NCI-H345 (cell line): ENCODE data around the gene ABLIM1.

ENCODE experiments used
- DNase-seq: peaks from one replicate; lab custom pipeline; 2025; lab: John Stamatoyannopoulos, UW

The ABLIM1 gene

DNA sequence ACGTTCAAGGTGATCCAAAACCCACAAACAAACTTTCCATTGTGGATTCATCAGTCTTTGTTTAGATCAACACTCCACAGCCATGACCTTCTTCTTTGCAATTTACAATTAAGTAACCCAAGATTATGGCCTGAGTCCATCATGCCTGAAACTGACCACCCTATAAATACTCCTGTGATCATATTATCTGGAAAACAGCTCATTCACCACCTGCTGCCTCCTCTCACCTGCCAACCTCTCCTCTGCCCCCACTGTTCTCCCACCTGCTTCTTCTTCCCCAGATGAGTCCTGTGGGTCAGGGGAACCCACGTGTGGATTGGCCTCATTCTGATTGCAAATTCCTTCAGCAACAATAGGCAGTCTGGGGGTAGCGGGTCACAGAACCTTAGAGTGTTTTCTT lies 81.4 kb downstream of the ABLIM1 start:
- DNase-seq, result no peak

GRCh38 chr10:114576132-114576487 lies 82.0 kb downstream of the ABLIM1 start:
- DNase-seq, result peak; percentile 1

- no peak for DNase-seq
Observed at GRCh38 chr10:114575417-114576131, 82.5 kb downstream of the ABLIM1 start.

GRCh38 chr10:114573330-114574045 lies 84.6 kb downstream of the ABLIM1 start:
- DNase-seq, result no peak

DNA sequence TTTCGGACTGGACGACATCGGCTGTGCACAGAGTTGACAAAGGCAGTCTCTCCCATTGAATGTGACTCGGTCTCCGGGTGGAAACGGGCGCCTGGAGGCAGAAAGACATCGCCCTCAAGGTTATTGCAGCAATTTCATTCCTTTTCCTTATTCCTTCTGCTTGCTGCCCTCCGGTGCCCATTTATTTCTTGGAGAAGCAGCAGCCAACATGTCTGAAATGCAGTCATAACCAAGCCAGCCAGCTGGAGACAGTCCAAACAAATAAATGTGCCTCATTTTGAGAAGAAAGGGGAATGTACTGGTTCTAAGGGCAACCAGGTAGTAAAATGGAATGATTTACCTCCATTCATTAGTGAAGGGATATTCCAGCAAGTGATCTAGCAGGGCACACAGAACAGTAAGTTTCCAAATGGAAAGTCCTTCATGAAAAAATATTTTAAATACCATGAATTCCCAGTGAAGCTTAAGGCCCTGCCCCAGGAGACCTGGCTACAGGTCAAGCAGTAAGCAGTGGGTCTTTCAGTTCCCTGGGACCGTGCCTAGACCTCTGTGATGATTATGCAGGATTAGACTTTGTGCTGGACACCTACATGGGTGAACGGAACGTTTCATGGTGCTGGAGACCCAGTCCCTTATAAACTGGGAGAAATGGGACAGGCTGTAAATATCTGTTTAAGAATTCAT lies 86.6 kb downstream of the ABLIM1 start:
- DNase-seq, result no peak

- DNase-seq, result no peak
Observed at GRCh38 chr10:114566064-114566463, 92.0 kb downstream of the ABLIM1 start.

DNA sequence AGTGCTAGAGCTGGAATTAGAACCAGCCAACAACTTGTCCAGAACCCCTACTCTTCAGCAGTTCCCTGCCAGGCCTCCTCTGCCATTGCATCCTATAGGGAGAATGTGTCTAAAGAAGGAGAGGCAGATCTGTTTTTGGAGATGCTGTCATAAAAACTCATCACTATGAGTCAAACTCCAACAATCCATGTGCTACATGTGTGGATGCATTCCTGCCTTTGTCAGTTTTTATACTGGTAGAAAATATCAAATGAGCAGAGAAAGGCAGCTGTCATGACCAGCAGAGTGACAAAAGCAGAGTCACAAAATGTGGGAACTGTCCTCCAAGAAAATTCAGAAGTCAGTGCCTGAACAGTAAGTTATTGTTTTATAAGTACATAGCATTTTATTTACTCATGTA lies 93.0 kb downstream of the ABLIM1 start:
- DNase-seq, result no peak

GRCh38 chr10:114561008-114561523 lies 97.0 kb downstream of the ABLIM1 start:
- no peak for DNase-seq

DNA sequence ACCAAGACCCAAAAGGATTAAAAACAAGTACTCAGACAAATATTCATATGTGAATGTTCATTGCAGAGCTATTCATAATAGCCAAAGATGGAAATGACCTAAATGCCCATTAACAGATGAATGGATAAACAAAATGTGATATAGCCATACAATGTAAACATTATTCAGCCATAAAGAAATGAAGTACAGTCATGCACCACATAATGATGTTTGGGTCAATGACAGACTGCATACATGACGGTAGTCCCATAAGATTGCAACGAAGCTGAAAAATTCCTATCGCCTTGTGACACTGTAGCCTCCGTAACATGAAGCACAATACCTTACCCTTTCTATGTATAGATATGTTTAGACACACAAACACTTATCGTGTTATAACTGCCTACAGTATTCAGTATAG lies 97.9 kb downstream of the ABLIM1 start:
- DNase-seq, result no peak

DNA sequence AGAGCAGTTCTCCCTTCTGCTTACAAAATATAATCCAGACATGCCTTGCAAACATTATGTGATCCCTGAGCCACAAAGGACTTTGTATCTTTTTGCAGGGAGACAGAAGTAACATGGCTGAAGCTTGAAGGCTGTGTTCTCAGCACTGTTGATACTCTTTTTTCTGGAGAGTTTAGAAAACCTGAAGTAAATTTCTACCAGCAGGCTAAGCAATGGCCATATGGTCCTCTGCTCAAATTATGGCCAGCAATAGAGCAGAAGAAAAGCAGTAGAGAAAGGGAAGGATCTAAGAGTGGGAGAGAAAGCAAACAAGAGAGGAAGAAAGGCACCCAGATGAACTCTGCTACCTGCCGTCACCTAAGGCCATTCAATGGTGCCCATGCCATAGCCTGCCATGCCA lies 98.4 kb downstream of the ABLIM1 start:
- DNase-seq, result no peak

DNA sequence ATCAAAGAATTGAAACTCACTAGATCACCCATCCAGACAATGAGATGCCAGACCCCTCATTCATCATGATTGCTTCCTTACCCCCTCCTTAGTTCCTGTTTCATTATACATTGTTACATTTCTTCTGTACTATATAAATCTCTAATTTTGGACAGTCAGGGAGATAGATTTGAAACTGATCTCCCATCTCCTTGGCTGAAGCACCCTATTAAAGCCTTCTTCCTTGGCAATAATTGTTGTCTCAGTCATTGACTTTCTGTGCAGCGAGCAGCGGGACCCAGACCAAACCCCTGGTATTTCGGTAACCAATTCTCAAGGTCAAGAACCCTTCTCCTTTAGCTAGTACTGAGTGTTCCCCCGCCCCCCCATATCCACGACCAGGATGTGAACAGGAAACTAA lies 100.2 kb downstream of the ABLIM1 start:
- no peak for DNase-seq

- no peak for DNase-seq
Observed at GRCh38 chr10:114556236-114557122, 101.6 kb downstream of the ABLIM1 start.

DNA sequence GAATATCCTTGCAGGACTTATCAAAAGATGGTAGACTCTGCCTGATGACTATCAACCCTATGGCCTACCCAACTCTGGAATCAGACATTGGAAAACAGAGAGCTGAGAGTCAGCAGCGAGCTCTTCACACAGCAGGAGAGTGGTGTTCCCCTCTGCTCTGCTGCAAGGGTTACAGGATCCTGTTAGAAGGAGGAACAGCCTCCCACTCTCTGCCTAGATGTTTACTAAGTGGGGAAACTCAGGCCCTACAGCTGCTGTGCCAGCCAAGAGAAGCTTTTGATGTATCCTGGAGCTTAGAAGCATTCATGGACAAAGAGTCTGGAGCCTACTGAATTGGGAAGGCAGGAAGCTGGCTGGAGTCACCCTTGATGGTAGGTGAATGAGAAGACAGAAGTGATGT lies 104.6 kb downstream of the ABLIM1 start:
- no peak for DNase-seq

GRCh38 chr10:114552050-114552449 lies 106.0 kb downstream of the ABLIM1 start:
- no peak for DNase-seq

- no peak for DNase-seq
Observed at GRCh38 chr10:114551636-114551972, 106.5 kb downstream of the ABLIM1 start.

DNA sequence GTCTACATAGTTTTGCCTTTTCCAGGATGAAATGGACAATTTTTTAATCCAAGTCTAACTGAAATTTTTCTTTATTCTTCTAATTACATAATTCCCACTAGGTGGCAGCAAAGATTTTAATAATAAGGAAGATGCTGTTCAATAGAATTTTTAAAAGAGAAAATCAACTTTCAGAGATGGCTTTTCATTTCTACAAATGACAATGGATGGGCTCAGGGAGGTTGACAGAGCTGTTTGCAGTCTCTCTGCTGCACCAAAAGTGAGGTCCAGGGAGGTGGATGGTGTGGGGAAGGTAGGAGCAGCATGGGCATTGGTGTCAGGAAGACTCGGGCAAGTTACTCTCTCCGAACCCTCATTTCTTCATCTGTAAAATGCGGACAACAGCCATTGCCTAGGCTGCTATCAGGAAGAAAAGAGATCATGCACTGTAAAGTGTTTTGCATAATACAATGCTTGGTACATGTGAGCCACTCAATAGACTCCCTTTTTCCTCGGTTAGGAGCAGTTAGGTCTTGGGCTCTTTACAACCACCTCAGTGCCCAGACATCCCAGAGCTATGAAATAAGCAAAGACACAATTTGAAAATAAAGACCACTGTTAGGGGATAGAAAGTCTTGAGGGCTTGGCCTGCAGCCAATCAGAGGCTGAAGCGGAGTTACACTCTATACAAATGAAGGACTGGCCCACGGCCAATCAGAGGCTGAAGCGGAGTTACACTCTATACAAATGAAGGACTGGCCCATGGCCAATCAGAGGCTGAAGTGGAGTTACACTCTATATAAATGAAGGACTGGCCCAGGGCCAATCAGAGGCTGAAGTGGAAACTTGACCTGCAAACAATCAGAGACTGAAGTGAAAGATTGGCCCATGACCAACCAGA lies 107.1 kb downstream of the ABLIM1 start:
- DNase-seq, result peak; percentile 89

DNA sequence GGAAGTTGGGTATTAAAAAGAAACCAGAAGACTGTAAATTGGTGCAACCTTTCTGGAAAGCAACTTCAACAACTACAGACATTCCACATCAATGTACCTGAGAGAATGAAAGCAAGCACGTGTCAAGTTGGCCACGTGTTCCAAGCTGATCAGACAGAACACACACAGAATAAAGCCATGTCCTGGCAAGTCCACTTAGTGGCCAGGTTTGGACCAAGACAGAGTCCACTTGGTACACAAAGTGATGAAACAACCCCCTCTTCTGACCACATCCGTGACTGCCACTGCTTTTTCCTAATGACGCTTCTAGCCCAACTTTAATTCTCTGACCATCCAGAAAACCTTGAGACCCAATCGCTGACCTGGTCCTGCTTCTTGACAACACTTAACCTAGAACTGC lies 109.4 kb downstream of the ABLIM1 start:
- DNase-seq, result no peak

DNA sequence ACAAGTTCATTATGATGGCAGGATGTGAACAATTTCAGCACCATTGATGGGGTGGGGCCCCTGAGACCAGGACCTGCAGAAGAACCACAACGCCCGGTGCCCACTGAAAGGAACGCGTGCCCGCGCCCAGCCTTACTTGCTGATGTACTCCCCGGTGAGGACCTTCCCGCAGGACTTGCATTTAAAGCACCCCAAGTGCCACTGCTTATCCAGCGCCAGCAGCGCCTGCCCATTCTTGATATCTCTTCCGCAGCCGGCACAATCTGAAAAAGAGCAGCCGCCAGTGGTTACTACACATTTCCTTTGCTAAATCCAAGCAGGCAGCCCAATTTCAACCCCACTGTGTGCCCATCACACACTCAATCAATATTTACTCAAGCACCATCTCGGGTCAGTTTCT lies 110.6 kb downstream of the ABLIM1 start:
- no peak for DNase-seq

DNA sequence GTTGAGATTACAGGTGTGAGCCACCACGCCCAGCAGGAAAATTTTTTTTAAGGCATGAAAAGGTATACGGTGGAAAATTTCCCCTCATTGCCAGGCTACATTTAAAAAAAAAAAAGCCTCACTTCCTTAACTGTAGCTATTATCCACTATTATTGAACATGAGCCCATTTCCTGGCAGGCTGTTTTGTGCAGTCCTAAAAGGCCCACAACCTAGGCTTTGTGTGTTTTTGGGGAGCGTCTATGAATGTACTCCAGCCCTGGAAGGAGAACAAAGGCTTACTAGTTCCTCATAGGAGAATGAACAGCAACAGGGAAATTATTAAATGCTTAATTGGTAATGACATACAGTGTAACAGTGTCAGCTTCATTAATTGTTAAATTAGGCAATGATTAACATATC lies 111.0 kb downstream of the ABLIM1 start:
- DNase-seq, result no peak

DNA sequence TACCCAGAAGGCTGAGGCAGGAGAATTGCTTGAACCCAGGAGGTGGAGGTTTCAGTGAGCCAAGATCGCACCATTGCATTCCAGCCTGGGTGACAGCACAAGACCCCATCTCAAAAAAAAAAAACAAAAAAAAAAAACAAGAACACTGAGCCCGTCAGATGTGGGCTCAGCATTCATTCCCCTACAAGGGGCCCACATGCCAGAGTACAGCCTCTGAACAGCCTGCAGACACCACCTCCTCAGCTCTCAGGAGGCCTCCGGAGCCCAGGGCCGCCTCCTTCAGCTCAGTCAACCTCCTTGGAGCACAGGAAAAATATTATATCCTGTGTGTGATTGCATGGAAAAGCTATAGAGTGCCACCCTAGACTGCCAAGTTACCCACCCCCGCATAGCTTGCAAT lies 112.3 kb downstream of the ABLIM1 start:
- DNase-seq, result no peak

- no peak for DNase-seq
Observed at GRCh38 chr10:114545071-114545470, 113.0 kb downstream of the ABLIM1 start.
